SU-DHL-6 (cell line): ENCODE results near the gene PHACTR2.

ENCODE experiments used
- H2AFZ ChIP-seq: fragments of 200-600 bp; sonication (generic); 2 replicates; pipeline ENCODE4 v1.6.1; 2014; ENCODE audit warnings: low read depth, mild to moderate bottlenecking, moderate library complexity, mixed read lengths, antibody characterized with exemption, low read length; ENCODE audit not compliant: severe bottlenecking
- H3F3A ChIP-seq: fragments of 200-600 bp; shearing (Covaris generic); 2 replicates; pipeline ENCODE4 v1.6.0; 2016; ENCODE audit warnings: antibody characterized with exemption, mild to moderate bottlenecking; ENCODE audit not compliant: insufficient read depth
- H3K27ac ChIP-seq: fragments of 200-600 bp; sonication (generic); 2 replicates; pipeline ENCODE4 v1.5.1; 2016; ENCODE audit warnings: low read depth, mild to moderate bottlenecking, low read length, moderate library complexity, mixed read lengths
- H3K27me3 ChIP-seq: fragments of 200-600 bp; sonication (generic), shearing (Covaris generic); 2 replicates; pipeline ENCODE4 v1.6.0; 2014; ENCODE audit warnings: mild to moderate bottlenecking, low read length
- H3K36me3 ChIP-seq: fragments of 200-600 bp; sonication (generic); 2 replicates; pipeline ENCODE4 v1.6.1; 2014; ENCODE audit warnings: mild to moderate bottlenecking, low read length, mixed read lengths
- H3K4me2 ChIP-seq: fragments of 300-600, 200-600 bp; shearing (Covaris generic), sonication (generic); 2 replicates; pipeline ENCODE4 v1.6.0; 2014; ENCODE audit warnings: low read length, low read depth, mild to moderate bottlenecking; ENCODE audit not compliant: poor library complexity, severe bottlenecking
- H3K4me3 ChIP-seq: fragments of 200-600 bp; sonication (generic); 2 replicates; pipeline ENCODE4 v1.5.1; 2014; ENCODE audit warnings: antibody characterized with exemption, low read length, mild to moderate bottlenecking, mixed read lengths; ENCODE audit not compliant: insufficient read depth, poor library complexity, severe bottlenecking
- H3K79me2 ChIP-seq: fragments of 200-600 bp; sonication (generic); 2 replicates; pipeline ENCODE4 v1.6.1; 2014; ENCODE audit warnings: mild to moderate bottlenecking, low read length, moderate library complexity; ENCODE audit not compliant: insufficient read depth
- H3K9ac ChIP-seq: fragments of 200-600 bp; sonication (generic); 2 replicates; pipeline ENCODE4 v1.7.0; 2014; ENCODE audit warnings: mild to moderate bottlenecking, low read length
- H3K9me2 ChIP-seq: fragments of 200-600 bp; sonication (generic); replicated peaks from 2 replicates; pipeline ENCODE4 v1.6.1; 2014; ENCODE audit warnings: low read length; ENCODE audit not compliant: insufficient read depth
- H3K9me3 ChIP-seq: fragments of 200-600 bp; sonication (generic); 2 replicates; pipeline ENCODE4 v1.6.1; 2014; ENCODE audit warnings: low read length, mixed read lengths; ENCODE audit not compliant: insufficient read depth
- H4K20me1 ChIP-seq: fragments of 200-600 bp; sonication (generic); 2 replicates; pipeline ENCODE4 v1.6.1; 2014; ENCODE audit warnings: low read depth, mild to moderate bottlenecking, antibody characterized with exemption, low read length, moderate library complexity, mixed read lengths
- EZH2phosphoT487 ChIP-seq: fragments of 200-600 bp; sonication (generic), shearing (Covaris generic); conservative IDR thresholded peaks from 2 replicates; pipeline ENCODE4 v1.6.1; 2018; ENCODE audit warnings: mild to moderate bottlenecking, antibody characterized with exemption, low read length, moderate library complexity, mixed read lengths
- TF ChIP-seq, protein P1 (sequence below): fragments of 200-600 bp; sonication (generic); IDR thresholded peaks from one replicate; pipeline ENCODE4 v1.5.1; 2017; ENCODE audit warnings: antibody characterized with exemption, mild to moderate bottlenecking, low read length, moderate library complexity; ENCODE audit not compliant: insufficient read depth, poor library complexity, severe bottlenecking

Gene PHACTR2

DNA sequence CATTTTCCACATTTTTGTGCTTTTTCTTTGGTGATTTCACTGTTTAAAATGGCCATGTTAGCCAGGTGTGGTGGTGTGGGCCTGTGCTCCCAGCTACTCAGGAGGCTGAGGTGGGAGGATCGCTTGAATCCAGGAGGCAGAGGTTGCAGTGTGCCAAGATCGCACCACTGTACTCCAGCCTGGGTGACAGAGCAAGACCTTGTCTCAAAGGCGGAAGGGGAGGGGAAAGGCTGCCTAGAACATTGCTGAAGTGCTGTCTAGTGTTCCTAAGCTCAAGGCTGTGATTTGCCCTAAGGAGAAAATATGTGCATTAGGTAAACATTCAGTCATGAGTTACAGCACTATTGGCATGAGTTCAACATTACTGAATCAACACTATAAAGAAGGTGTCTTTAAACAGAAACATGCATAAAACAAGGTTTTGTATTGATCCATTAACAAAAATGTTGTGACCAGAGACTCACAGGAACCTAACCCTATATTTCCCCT, 200.6 kb downstream of the PHACTR2 start:
- no peaks in the 10 kb centered on the region for H3F3A ChIP-seq
- H3K9ac ChIP-seq: no peak overlapping the region
- no peaks in the 10 kb centered on the region for H3K27me3 ChIP-seq
- H3K9me3 ChIP-seq: no peaks in the 10 kb centered on the region
- no peaks in the 10 kb centered on the region for H3K79me2 ChIP-seq
- H3K27ac ChIP-seq: no peak overlapping the region
- no peak for TF ChIP-seq EZH2phosphoT487
- TF ChIP-seq, protein P1, sequence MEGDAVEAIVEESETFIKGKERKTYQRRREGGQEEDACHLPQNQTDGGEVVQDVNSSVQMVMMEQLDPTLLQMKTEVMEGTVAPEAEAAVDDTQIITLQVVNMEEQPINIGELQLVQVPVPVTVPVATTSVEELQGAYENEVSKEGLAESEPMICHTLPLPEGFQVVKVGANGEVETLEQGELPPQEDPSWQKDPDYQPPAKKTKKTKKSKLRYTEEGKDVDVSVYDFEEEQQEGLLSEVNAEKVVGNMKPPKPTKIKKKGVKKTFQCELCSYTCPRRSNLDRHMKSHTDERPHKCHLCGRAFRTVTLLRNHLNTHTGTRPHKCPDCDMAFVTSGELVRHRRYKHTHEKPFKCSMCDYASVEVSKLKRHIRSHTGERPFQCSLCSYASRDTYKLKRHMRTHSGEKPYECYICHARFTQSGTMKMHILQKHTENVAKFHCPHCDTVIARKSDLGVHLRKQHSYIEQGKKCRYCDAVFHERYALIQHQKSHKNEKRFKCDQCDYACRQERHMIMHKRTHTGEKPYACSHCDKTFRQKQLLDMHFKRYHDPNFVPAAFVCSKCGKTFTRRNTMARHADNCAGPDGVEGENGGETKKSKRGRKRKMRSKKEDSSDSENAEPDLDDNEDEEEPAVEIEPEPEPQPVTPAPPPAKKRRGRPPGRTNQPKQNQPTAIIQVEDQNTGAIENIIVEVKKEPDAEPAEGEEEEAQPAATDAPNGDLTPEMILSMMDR: no peak
- H2AFZ ChIP-seq: no peak overlapping the region
- H3K4me3 ChIP-seq: no peak overlapping the region
- no peak overlapping the region for H3K4me2 ChIP-seq
- no peaks in the 10 kb centered on the region for H3K36me3 ChIP-seq
- no peaks in the 10 kb centered on the region for H4K20me1 ChIP-seq
- no peaks in the 10 kb centered on the region for H3K9me2 ChIP-seq

DNA sequence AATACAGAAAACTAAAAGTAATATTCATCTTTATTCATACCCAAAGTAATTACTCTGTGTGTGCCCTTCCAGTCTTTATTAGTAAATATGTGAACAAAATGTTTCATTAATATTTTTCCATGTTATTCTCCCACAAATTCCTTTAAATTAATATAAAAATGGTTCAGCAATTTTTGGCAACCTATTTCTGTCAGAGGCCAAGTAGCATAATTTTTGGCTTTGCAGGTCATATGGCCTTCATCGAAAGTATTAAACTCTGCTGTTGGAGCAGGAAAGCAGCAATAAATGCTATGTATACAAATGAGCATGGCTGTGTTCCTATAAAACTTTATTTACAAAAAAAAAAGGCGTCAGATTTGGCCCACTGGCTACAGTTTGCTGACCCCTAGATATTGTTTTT, 202.6 kb downstream of the PHACTR2 start:
- Histone ChIP-seq H4K20me1 (no peaks in the 10 kb centered on the region), H3K36me3 (no peaks in the 10 kb centered on the region), H3K27ac (no peak overlapping the region), H3K4me3 (no peak overlapping the region), H2AFZ (no peak overlapping the region), H3K9ac (no peak overlapping the region), H3K4me2 (no peak overlapping the region), H3K79me2 (no peaks in the 10 kb centered on the region), H3K9me2 (no peaks in the 10 kb centered on the region), H3K27me3 (no peaks in the 10 kb centered on the region), H3K9me3 (no peaks in the 10 kb centered on the region), H3F3A (no peaks in the 10 kb centered on the region)
- TF ChIP-seq, protein P1: no peak
